GM12878 (cell line): Measurements from ENCODE around the gene SIGLEC12.

Experiments used
- ATF2 ChIP-seq: IDR thresholded peaks from 2 replicates; pipeline ENCODE4 v1.6.1; 2012; ENCODE audit warnings: low read length, inconsistent platforms
- CTCF ChIP-seq, 3 experiments: IDR thresholded peaks in 2 of 3; conservative IDR thresholded peaks in 1 of 3; 2 replicates each; pipeline ENCODE4 v1.5.1; 2011; ENCODE audit warnings: low read depth in 3 of 3, low read length in 3 of 3, mild to moderate bottlenecking in 3 of 3, control low read depth in 2 of 3, moderate library complexity in 2 of 3, inconsistent platforms in 1 of 3, mixed read lengths in 1 of 3; ENCODE audit not compliant: control insufficient read depth in 2 of 3, insufficient read depth in 1 of 3; ENCODE audit errors: extremely low read depth in 1 of 3
- EP300 ChIP-seq, 2 experiments: fragments of 150-350 bp in 1 of 2; IDR thresholded peaks; 2 replicates each; pipeline ENCODE4 v1.6.1; 2011 to 2012; ENCODE audit warnings: low read depth in 2 of 2, low read length in 2 of 2, borderline replicate concordance in 1 of 2, improper control_type of control experiment in 1 of 2, inconsistent platforms in 1 of 2; ENCODE audit not compliant: control insufficient read depth in 1 of 2
- EZH2 ChIP-seq: IDR thresholded peaks from 2 replicates; pipeline ENCODE4 v1.6.1; 2012; ENCODE audit warnings: low read depth, mild to moderate bottlenecking, control low read depth, inconsistent platforms, low read length, borderline replicate concordance; ENCODE audit not compliant: control insufficient read depth
- FOS ChIP-seq: IDR thresholded peaks from 3 replicates; pipeline ENCODE4 v1.6.1; 2011; ENCODE audit warnings: borderline replicate concordance; ENCODE audit not compliant: insufficient read length; ENCODE audit errors: extremely low read depth
- IKZF1 ChIP-seq: fragments of 450-650 bp; conservative IDR thresholded peaks from 2 replicates; pipeline ENCODE4 v1.6.1; 2017; ENCODE audit warnings: antibody characterized with exemption, mild to moderate bottlenecking
- POLR2A ChIP-seq: IDR thresholded peaks from 2 replicates; pipeline ENCODE4 v1.6.1; 2011; ENCODE audit warnings: low read depth, mild to moderate bottlenecking, low read length
- POLR2AphosphoS2 ChIP-seq: IDR thresholded peaks from 2 replicates; pipeline ENCODE4 v1.6.1; 2011; ENCODE audit warnings: low read depth, mild to moderate bottlenecking, low read length, improper control_type of control experiment, moderate library complexity
- POLR2AphosphoS5 ChIP-seq: IDR thresholded peaks from 2 replicates; pipeline ENCODE4 v1.6.1; 2011; ENCODE audit warnings: mild to moderate bottlenecking, low read length, inconsistent platforms

- TF ChIP-seq EZH2 (no peak), CTCF (IDR thresholded peaks at IDR 0.05 in 2 of 3, conservative IDR thresholded peaks at IDR 0.05 in 1 of 3; ENCODE audit: control insufficient read depth in 2 of 3, extremely low read depth in 1 of 3, insufficient read depth in 1 of 3, low read depth in 3 of 3, low read length in 3 of 3) (no peak), POLR2AphosphoS2 (no peak), FOS (no peak), EP300 (IDR thresholded peaks at IDR 0.05; ENCODE audit: borderline replicate concordance in 1 of 2, control insufficient read depth in 1 of 2, low read depth in 2 of 2, low read length in 2 of 2) (no peak), IKZF1 (no peak), POLR2A (no peak), ATF2 (no peak), POLR2AphosphoS5 (no peak)
These were observed 40.1 kb upstream of the SIGLEC12 start for GRCh38 chr19:51541458-51542357.
